Measurements from ENCODE around the gene GID8. TPM values are rescaled to one million over a fixed set of nuclear protein-coding genes. Genes with fewer than 3 reads are reported as not detected.

GID8 gene
- total and polyA plus RNA-seq, 9 of the 15 experiments (the other 6 are each of a cell fraction or from before 2014, with no cell fraction given), result 7.5 to 31.6 (median 22.2) TPM

DNA sequence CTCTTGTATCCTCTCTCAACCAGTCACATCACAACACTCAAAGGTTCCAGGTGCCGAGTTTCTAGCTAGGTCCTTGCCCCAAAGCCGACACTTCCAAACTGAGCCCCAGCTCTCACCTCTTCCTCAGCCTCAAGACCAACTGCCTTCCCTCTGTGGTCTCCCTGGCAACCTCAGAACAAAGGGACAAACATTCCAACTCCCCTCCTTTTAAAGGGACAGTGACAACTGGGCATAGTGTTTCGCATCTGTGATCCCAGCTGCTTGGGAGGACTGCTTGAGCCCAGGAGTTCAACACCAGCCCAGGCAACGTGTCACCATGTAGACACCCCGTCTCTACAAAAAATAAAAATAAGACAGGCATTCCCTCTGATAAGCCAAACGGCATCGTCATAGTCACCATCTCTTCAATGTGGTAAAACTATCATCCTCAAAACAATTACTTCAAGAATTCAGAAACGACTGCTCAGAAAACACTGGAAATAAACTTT, 22.9 kb upstream of the GID8 start (continued):
- TF ChIP-seq, protein P1, sequence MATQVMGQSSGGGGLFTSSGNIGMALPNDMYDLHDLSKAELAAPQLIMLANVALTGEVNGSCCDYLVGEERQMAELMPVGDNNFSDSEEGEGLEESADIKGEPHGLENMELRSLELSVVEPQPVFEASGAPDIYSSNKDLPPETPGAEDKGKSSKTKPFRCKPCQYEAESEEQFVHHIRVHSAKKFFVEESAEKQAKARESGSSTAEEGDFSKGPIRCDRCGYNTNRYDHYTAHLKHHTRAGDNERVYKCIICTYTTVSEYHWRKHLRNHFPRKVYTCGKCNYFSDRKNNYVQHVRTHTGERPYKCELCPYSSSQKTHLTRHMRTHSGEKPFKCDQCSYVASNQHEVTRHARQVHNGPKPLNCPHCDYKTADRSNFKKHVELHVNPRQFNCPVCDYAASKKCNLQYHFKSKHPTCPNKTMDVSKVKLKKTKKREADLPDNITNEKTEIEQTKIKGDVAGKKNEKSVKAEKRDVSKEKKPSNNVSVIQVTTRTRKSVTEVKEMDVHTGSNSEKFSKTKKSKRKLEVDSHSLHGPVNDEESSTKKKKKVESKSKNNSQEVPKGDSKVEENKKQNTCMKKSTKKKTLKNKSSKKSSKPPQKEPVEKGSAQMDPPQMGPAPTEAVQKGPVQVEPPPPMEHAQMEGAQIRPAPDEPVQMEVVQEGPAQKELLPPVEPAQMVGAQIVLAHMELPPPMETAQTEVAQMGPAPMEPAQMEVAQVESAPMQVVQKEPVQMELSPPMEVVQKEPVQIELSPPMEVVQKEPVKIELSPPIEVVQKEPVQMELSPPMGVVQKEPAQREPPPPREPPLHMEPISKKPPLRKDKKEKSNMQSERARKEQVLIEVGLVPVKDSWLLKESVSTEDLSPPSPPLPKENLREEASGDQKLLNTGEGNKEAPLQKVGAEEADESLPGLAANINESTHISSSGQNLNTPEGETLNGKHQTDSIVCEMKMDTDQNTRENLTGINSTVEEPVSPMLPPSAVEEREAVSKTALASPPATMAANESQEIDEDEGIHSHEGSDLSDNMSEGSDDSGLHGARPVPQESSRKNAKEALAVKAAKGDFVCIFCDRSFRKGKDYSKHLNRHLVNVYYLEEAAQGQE (IDR thresholded peaks at IDR 0.05; ENCODE audit: borderline replicate concordance), result no peak
- TF ChIP-seq, protein P1 (CRISPR knock-in tag; IDR thresholded peaks at IDR 0.05; ENCODE audit: low read depth), result no peak
- TF ChIP-seq, protein P2, sequence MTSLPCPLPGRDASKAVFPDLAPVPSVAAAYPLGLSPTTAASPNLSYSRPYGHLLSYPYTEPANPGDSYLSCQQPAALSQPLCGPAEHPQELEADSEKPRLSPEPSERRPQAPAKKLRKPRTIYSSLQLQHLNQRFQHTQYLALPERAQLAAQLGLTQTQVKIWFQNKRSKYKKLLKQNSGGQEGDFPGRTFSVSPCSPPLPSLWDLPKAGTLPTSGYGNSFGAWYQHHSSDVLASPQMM (CRISPR knock-in tag; IDR thresholded peaks at IDR 0.05), result no peak
- TF ChIP-seq ZNF699 (CRISPR knock-in tag; IDR thresholded peaks at IDR 0.05; ENCODE audit: insufficient replicate concordance) (no peak), ERF (CRISPR knock-in tag; IDR thresholded peaks at IDR 0.05) (no peak), ZFP36 (IDR thresholded peaks at IDR 0.05; ENCODE audit: low read depth, low read length, partially characterized antibody) (no peak), DMBX1 (CRISPR knock-in tag; IDR thresholded peaks at IDR 0.05; ENCODE audit: borderline replicate concordance) (no peak), CBX2 (IDR thresholded peaks at IDR 0.05; ENCODE audit: insufficient read depth, low read length, poor library complexity, severe bottlenecking) (no peak), HDAC6 (IDR thresholded peaks at IDR 0.05; ENCODE audit: low read depth, low read length) (no peak)
- TF ChIP-seq, protein P3, sequence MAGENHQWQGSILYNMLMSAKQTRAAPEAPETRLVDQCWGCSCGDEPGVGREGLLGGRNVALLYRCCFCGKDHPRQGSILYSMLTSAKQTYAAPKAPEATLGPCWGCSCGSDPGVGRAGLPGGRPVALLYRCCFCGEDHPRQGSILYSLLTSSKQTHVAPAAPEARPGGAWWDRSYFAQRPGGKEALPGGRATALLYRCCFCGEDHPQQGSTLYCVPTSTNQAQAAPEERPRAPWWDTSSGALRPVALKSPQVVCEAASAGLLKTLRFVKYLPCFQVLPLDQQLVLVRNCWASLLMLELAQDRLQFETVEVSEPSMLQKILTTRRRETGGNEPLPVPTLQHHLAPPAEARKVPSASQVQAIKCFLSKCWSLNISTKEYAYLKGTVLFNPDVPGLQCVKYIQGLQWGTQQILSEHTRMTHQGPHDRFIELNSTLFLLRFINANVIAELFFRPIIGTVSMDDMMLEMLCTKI (IDR thresholded peaks at IDR 0.05; ENCODE audit: partially characterized antibody), result no peak
- TF ChIP-seq, protein P4, sequence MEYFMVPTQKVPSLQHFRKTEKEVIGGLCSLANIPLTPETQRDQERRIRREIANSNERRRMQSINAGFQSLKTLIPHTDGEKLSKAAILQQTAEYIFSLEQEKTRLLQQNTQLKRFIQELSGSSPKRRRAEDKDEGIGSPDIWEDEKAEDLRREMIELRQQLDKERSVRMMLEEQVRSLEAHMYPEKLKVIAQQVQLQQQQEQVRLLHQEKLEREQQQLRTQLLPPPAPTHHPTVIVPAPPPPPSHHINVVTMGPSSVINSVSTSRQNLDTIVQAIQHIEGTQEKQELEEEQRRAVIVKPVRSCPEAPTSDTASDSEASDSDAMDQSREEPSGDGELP (CRISPR knock-in tag; IDR thresholded peaks at IDR 0.05; ENCODE audit: borderline replicate concordance), result peak; percentile 22; the same call in 1 of the 2 replicates
- TF ChIP-seq, protein P5, sequence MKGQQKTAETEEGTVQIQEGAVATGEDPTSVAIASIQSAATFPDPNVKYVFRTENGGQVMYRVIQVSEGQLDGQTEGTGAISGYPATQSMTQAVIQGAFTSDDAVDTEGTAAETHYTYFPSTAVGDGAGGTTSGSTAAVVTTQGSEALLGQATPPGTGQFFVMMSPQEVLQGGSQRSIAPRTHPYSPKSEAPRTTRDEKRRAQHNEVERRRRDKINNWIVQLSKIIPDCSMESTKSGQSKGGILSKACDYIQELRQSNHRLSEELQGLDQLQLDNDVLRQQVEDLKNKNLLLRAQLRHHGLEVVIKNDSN (CRISPR knock-in tag; IDR thresholded peaks at IDR 0.05), result no peak
- TF ChIP-seq, protein P6, sequence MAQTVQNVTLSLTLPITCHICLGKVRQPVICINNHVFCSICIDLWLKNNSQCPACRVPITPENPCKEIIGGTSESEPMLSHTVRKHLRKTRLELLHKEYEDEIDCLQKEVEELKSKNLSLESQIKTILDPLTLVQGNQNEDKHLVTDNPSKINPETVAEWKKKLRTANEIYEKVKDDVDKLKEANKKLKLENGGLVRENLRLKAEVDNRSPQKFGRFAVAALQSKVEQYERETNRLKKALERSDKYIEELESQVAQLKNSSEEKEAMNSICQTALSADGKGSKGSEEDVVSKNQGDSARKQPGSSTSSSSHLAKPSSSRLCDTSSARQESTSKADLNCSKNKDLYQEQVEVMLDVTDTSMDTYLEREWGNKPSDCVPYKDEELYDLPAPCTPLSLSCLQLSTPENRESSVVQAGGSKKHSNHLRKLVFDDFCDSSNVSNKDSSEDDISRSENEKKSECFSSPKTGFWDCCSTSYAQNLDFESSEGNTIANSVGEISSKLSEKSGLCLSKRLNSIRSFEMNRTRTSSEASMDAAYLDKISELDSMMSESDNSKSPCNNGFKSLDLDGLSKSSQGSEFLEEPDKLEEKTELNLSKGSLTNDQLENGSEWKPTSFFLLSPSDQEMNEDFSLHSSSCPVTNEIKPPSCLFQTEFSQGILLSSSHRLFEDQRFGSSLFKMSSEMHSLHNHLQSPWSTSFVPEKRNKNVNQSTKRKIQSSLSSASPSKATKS (CRISPR knock-in tag; IDR thresholded peaks at IDR 0.05), result no peak
